NCI-H2081 (cell line): ENCODE data around the gene THTPA.

Experiments
- DNase-seq, 2 experiments: peaks; one replicate each; lab custom pipeline; 2025; lab: John Stamatoyannopoulos, UW

The THTPA gene

GRCh38 chr14:23567186-23568020 lies 11.3 kb downstream of the THTPA start, which contains the start of gene AP1G2:
Gene AP1G2 (minus strand): TSS chr14:23567791. CDS start chr14:23567314, 477 bp downstream.
- peak; percentile 80 to 87 for DNase-seq

- no peak for DNase-seq
Observed at GRCh38 chr14:23568021-23568599, 12.0 kb downstream of the THTPA start.

- DNase-seq: peak in 1 of 2 experiments; percentile 6
Observed at GRCh38 chr14:23568600-23569331, 12.7 kb downstream of the THTPA start.

- peak in 1 of 2 experiments; percentile 38 for DNase-seq
Observed at GRCh38 chr14:23569443-23570151, 13.5 kb downstream of the THTPA start.

GRCh38 chr14:23570806-23571483 lies 14.9 kb downstream of the THTPA start:
- no peak for DNase-seq

GRCh38 chr14:23571701-23572523 lies 15.8 kb downstream of the THTPA start:
- no peak for DNase-seq

GRCh38 chr14:23572524-23572828 lies 16.4 kb downstream of the THTPA start:
- no peak for DNase-seq

- DNase-seq: no peak
Observed at GRCh38 chr14:23572836-23573235, 16.8 kb downstream of the THTPA start.

- peak in 1 of 2 experiments; percentile 67 for DNase-seq
Observed at GRCh38 chr14:23573384-23574015, 17.4 kb downstream of the THTPA start.

GRCh38 chr14:23577004-23577681 lies 21.1 kb downstream of the THTPA start:
- DNase-seq: no peak

- no peak for DNase-seq
Observed at GRCh38 chr14:23577710-23578392, 21.8 kb downstream of the THTPA start.

- DNase-seq: peak; percentile 8 to 46
Observed at GRCh38 chr14:23578560-23579310, 22.7 kb downstream of the THTPA start, which contains the start of gene JPH4. Gene JPH4 (minus strand): TSS chr14:23578790. CDS start chr14:23577453, 1,337 bp downstream.

GRCh38 chr14:23579311-23579630 lies 23.2 kb downstream of the THTPA start:
- no peak for DNase-seq

- no peak for DNase-seq
Observed at GRCh38 chr14:23579739-23580138, 23.7 kb downstream of the THTPA start.

- DNase-seq: no peak
Observed at GRCh38 chr14:23580152-23580926, 24.3 kb downstream of the THTPA start.

- no peak for DNase-seq
Observed at GRCh38 chr14:23580948-23581281, 24.8 kb downstream of the THTPA start.

- no peak for DNase-seq
Observed at GRCh38 chr14:23582906-23583760, 27.1 kb downstream of the THTPA start.
